Bronchial epithelial cell (primary cell): ENCODE results near the gene RSRC1. TPM values are rescaled to one million over a fixed set of nuclear protein-coding genes. Genes with fewer than 3 reads are reported as not detected.
"Not testable (repeated sequence)": the region's sequence is repeated elsewhere in the genome, so short reads cannot be mapped to it uniquely, and the experiment has no call there.

ENCODE experiments used
- DNase-seq: peaks from one replicate; pipeline ENCODE4 v3.0.0-alpha.2; 2010; ENCODE audit warnings: low read depth
- FAIRE-seq: peaks from 2 replicates; lab custom pipeline; 2011; peaks lifted over from hg19 to GRCh38; lab: Jason Lieb, UNC
- H3K27me3 ChIP-seq: 2 replicates; pipeline ENCODE4 v1.5.1; 2011; ENCODE audit warnings: low read length; ENCODE audit not compliant: control insufficient read depth, insufficient read depth
- H3K36me3 ChIP-seq: 2 replicates; pipeline ENCODE4 v1.5.1; 2011; ENCODE audit warnings: low read length; ENCODE audit not compliant: control insufficient read depth, insufficient read depth
- H3K4me3 ChIP-seq: 2 replicates; pipeline ENCODE4 v1.5.1; 2011; ENCODE audit warnings: mild to moderate bottlenecking, low read depth, low read length, control low read depth
- CTCF ChIP-seq: IDR thresholded peaks from 2 replicates; pipeline ENCODE4 v1.5.1; 2011; ENCODE audit warnings: mild to moderate bottlenecking, moderate library complexity, low read length, control low read depth, inconsistent platforms; ENCODE audit not compliant: insufficient read depth, severe bottlenecking
- total RNA-seq: library from RNA; depleted of rRNA; stranded (reverse); fragments of >200 nt; gene quantifications from 2 replicates; pipeline ENCODE4 v1.2.1, GENCODE V29; 2014

RSRC1 gene
- total RNA-seq, 1 donor from 2014 or later, result 20.8 TPM

- Histone ChIP-seq H3K4me3 (no peak overlapping the region), H3K27me3 (no peaks in the 10 kb centered on the region), H3K36me3 (no peaks in the 10 kb centered on the region)
- DNase-seq (no peak), FAIRE-seq (no peak)
- TF ChIP-seq CTCF, result no peak
Measured at GRCh38 chr3:158505117-158505516, 395.2 kb downstream of the RSRC1 start.

GRCh38 chr3:158506456-158506855 lies 396.6 kb downstream of the RSRC1 start:
- no peak for FAIRE-seq
- DNase-seq, result no peak
- no peak overlapping the region for H3K4me3 ChIP-seq
- H3K27me3 ChIP-seq, result no peaks in the 10 kb centered on the region
- no peak for TF ChIP-seq CTCF
- no peaks in the 10 kb centered on the region for H3K36me3 ChIP-seq

- no peak for TF ChIP-seq CTCF
- FAIRE-seq (no peak), DNase-seq (no peak)
- H3K27me3 ChIP-seq, result no peaks in the 10 kb centered on the region
- no peaks in the 10 kb centered on the region for H3K36me3 ChIP-seq
- H3K4me3 ChIP-seq, result no peak overlapping the region
Measured at GRCh38 chr3:158508481-158508880, 398.6 kb downstream of the RSRC1 start.

- no peak for TF ChIP-seq CTCF
- Histone ChIP-seq H3K4me3 (no peak overlapping the region), H3K27me3 (no peaks in the 10 kb centered on the region), H3K36me3 (no peaks in the 10 kb centered on the region)
- FAIRE-seq, result no peak
- no peak for DNase-seq
Measured at GRCh38 chr3:158509891-158510290, 400.0 kb downstream of the RSRC1 start.

- H3K27me3 ChIP-seq, H3K4me3 ChIP-seq, FAIRE-seq, H3K36me3 ChIP-seq, DNase-seq: not testable (repeated sequence)
Measured at GRCh38 chr3:158516729-158517128, 406.8 kb downstream of the RSRC1 start.

- H3K36me3 ChIP-seq, result no peaks in the 10 kb centered on the region
- no peaks in the 10 kb centered on the region for H3K27me3 ChIP-seq
- FAIRE-seq (no peak), DNase-seq (no peak)
- no peak for TF ChIP-seq CTCF
- H3K4me3 ChIP-seq, result no peak overlapping the region
Measured at GRCh38 chr3:158519776-158520175, 409.9 kb downstream of the RSRC1 start.
